ENCODE data around the gene KLHL6.

- TF ChIP-seq CTCF (IDR thresholded peaks at IDR 0.05) (no peak), ZFX (IDR thresholded peaks at IDR 0.05; ENCODE audit: borderline replicate concordance) (no peak)
Measured at GRCh38 chr3:183449791-183450190, 105.7 kb downstream of the KLHL6 start.
